SK-MEL-5 (cell line): ENCODE measurements around the gene MID1. TPM values are rescaled to one million over a fixed set of nuclear protein-coding genes. Genes with fewer than 3 reads are reported as not detected.
A peak's percentile ranks its signal among the peaks of the same experiment; 100 is the strongest.

ENCODE experiments used
- DNase-seq: peaks from one replicate; pipeline ENCODE4 v3.0.0-alpha.2; 2016; ENCODE audit warnings: low read depth, low spot score
- in situ Hi-C: cut with HindIII; loops from 2 replicates; pipeline ENCODE4 v1.10.0; 2016; ENCODE audit warnings: low sequenced_read_pairs, high pct_unique_total_duplicates, low pct_unique_long_range_greater_than_20kb
- polyA plus RNA-seq, 2 experiments: library from polyadenylated mRNA; depleted of rRNA; stranded (reverse); fragments of >200 nt; gene quantifications; 2 replicates each; pipeline ENCODE4 v1.2.3, GENCODE V29; 2015
- total RNA-seq: library from RNA; depleted of rRNA; stranded (reverse); fragments of >200 nt; shearing (Covaris generic); gene quantifications from 2 replicates; pipeline ENCODE4 v1.2.3, GENCODE V29; 2014; rRNA removed

MID1 gene
- total RNA-seq, result 35.0 and 42.8 TPM in 2 replicates
- 19.7 and 33.0 TPM in 2 replicates for polyA plus RNA-seq (2015; cell fraction: cytosol; rRNA removed)
- 57.7 and 86.9 TPM in 2 replicates for polyA plus RNA-seq (2015; cell fraction: nucleus; rRNA removed)

GRCh38 chrX:10620121-10620699, at the start of gene MID1:
Gene MID1, minus strand, starts transcription at chrX:10620585. Its CDS starts 53,038 bp downstream, at chrX:10567547.
- in situ Hi-C loops, result no loop called here
- DNase-seq, result peak; percentile 78

- in situ Hi-C loops, result no loop called here
- DNase-seq, result no peak
These were observed 46.8 kb upstream of the MID1 start for GRCh38 chrX:10667143-10667542.

GRCh38 chrX:10666102-10666501, 45.7 kb upstream of the MID1 start:
- in situ Hi-C loops, result no loop called here
- no peak for DNase-seq

GRCh38 chrX:10665681-10666080, 45.3 kb upstream of the MID1 start:
- DNase-seq, result no peak
- in situ Hi-C loops, result no loop called here

GRCh38 chrX:10660171-10660570, 39.8 kb upstream of the MID1 start:
- no peak for DNase-seq

GRCh38 chrX:10656214-10656613, 35.8 kb upstream of the MID1 start:
- no peak for DNase-seq
- in situ Hi-C loops, result no loop called here

More at GRCh38 chrX:10660171-10660570, 39.8 kb upstream of the MID1 start:
- in situ Hi-C loops, result no loop called here

- no peak for DNase-seq
- in situ Hi-C loops, result no loop called here
These were observed 34.6 kb upstream of the MID1 start for GRCh38 chrX:10654960-10655359.

- no peak for DNase-seq
- in situ Hi-C loops, result no loop called here
These were observed 32.9 kb upstream of the MID1 start for GRCh38 chrX:10653302-10653701.

- no peak for DNase-seq
- in situ Hi-C loops, result loop anchor here (25.0 kb wide), 1 partner anchor 462 kb away; no protein-coding TSS in a partner anchor
These were observed 28.9 kb upstream of the MID1 start for GRCh38 chrX:10649265-10649664.

GRCh38 chrX:10648614-10649013, 28.2 kb upstream of the MID1 start:
- peak; percentile 24 for DNase-seq
- in situ Hi-C loops, result loop anchor here (25.0 kb wide), 1 partner anchor 461 kb away; no protein-coding TSS in a partner anchor

GRCh38 chrX:10636851-10637250, 16.5 kb upstream of the MID1 start:
- in situ Hi-C loops, result loop anchor here (25.0 kb wide), 1 partner anchor 450 kb away; no protein-coding TSS in a partner anchor
- DNase-seq, result no peak

GRCh38 chrX:10636337-10636736, 16.0 kb upstream of the MID1 start:
- in situ Hi-C loops, result loop anchor here (25.0 kb wide), 1 partner anchor 449 kb away; no protein-coding TSS in a partner anchor
- DNase-seq, result peak; percentile 85

GRCh38 chrX:10634392-10635161, 14.2 kb upstream of the MID1 start:
- DNase-seq, result peak; percentile 34
- in situ Hi-C loops, result loop anchor here (25.0 kb wide), 1 partner anchor 447 kb away; no protein-coding TSS in a partner anchor

- in situ Hi-C loops, result loop anchor here (25.0 kb wide), 1 partner anchor 446 kb away; no protein-coding TSS in a partner anchor
- DNase-seq, result peak; percentile 96
These were observed 13.3 kb upstream of the MID1 start for GRCh38 chrX:10633722-10634121.

GRCh38 chrX:10631416-10632145, 11.2 kb upstream of the MID1 start:
- no peak for DNase-seq
- in situ Hi-C loops, result loop anchor here (25.0 kb wide), 1 partner anchor 444 kb away; no protein-coding TSS in a partner anchor

- in situ Hi-C loops, result loop anchor here (25.0 kb wide), 1 partner anchor 443 kb away; no protein-coding TSS in a partner anchor
- no peak for DNase-seq
These were observed 9.9 kb upstream of the MID1 start for GRCh38 chrX:10630320-10630719.

- in situ Hi-C loops, result loop anchor here (25.0 kb wide), 1 partner anchor 443 kb away; no protein-coding TSS in a partner anchor
- no peak for DNase-seq
These were observed 9.5 kb upstream of the MID1 start for GRCh38 chrX:10629905-10630304.

GRCh38 chrX:10628906-10629305, 8.5 kb upstream of the MID1 start:
- DNase-seq, result no peak
- in situ Hi-C loops, result loop anchor here (25.0 kb wide), 1 partner anchor 442 kb away; no protein-coding TSS in a partner anchor
